T47D (cell line): ENCODE measurements around the gene DNAAF9.
A peak's percentile ranks its signal among the peaks of the same experiment; 100 is the strongest.
"Not testable (repeated sequence)": the region's sequence is repeated elsewhere in the genome, so short reads cannot be mapped to it uniquely, and the experiment has no call there.

ENCODE experiments used
- DNase-seq, 2 experiments: peaks; one replicate each; pipeline versions ENCODE4 v3.0.0 to v3.0.0-alpha.2; 2011 to 2012; ENCODE audit warnings: low read depth in 1 of 2, low spot score in 1 of 2
- JUND ChIP-seq: IDR thresholded peaks from 2 replicates; pipeline ENCODE4 v1.6.1; 2012; ENCODE audit warnings: low read depth
- in situ Hi-C: cut with HindIII; loops from 2 replicates; pipeline ENCODE4 v1.10.0; 2016; ENCODE audit warnings: low sequenced_read_pairs, low pct_unique_long_range_greater_than_20kb

The DNAAF9 gene

DNA sequence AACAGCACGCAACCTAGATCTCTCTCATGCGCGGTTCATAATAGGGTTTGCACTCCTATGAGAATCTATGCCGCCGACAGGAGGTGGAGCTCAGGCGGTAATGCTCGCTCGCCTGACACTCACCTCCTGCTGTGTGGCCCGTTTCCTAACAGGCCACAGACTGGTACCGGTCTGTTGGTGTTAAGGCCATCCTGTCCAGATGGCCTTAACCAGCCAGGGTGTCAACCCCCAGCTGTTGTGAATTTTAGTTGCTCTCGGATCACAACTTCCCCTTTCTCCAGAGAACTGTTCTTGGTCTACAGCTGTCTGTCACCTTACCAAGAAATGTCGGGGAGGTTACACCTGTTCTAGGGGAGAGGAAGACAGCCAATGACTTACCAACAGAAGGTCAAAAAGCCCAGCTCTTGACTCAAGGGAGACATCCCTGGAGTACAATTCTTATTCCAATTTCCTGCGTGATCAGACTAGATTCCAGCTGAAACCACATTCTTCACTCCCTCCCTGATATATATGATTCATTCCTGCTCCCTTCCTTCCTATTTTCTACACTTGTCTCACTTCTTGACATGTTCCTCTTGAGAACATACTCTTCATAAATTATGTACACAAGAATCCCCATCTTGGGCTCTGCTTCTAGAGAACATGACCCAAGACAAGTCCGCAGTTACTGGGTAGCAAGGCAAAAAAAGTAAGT, 23.1 kb upstream of the DNAAF9 start:
- in situ Hi-C loops: no loop called here
- DNase-seq: no peak
- no peak for TF ChIP-seq JUND

DNA sequence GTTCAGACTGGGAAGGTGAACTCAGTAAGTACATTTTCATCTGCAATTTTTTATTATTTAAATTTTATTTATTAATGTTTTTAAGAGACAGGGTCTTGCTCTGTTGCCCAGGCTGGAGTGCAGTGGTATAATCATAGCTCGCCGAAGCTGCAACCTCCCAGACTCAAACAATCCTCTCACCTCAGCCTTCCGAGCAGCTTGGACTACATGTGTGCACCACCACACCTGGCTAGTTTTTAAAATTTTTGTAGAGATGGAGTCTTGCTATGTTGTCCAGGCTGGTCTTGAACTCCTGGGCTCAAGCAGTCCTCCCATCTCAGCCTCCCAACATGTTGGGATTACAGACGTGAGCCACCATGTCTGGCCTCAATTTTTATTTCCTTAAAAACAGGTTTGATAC, 19.3 kb upstream of the DNAAF9 start:
- in situ Hi-C loops, DNase-seq: not testable (repeated sequence)

DNA sequence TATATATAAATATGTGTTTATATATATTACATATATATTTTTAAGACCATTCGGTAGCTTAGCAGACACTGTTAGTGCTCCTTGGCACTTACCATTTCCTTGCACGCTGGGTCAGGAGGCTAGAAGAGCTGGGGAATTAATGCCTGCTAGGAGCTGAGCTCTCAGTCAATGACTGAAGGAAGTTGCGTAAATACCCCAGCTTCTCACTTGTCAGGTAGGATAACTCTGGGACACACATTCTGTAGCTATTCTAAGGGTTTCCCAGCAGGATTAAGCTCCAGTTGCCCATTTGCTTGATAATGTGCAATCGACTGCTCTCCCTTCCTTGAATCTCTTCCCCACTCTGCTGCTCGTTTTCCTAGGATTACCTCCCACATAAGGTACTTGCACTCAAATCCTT, 15.7 kb upstream of the DNAAF9 start:
- no peak for DNase-seq
- no peak for TF ChIP-seq JUND
- in situ Hi-C loops: no loop called here

DNA sequence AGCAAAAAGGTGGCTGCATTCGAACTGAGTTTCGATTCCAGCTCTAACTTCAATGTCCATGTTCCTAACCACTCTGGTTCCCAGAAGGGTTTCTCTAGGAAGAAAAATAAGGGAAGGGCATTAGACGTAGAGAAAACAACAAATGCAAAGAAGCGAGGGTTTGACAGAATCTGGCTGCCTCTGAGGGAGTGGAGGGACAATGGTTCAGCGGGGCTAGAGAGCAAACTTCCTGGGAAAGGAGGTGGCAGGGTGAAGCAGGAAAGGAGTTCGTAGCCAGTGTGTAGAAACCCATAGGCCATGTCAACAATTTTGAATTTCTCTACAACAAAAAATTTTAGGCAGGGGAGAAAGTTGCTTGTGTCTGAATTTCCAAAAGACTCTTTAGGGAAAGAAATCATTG, 14.5 kb upstream of the DNAAF9 start:
- in situ Hi-C loops: no loop called here
- no peak for TF ChIP-seq JUND
- DNase-seq: no peak

DNA sequence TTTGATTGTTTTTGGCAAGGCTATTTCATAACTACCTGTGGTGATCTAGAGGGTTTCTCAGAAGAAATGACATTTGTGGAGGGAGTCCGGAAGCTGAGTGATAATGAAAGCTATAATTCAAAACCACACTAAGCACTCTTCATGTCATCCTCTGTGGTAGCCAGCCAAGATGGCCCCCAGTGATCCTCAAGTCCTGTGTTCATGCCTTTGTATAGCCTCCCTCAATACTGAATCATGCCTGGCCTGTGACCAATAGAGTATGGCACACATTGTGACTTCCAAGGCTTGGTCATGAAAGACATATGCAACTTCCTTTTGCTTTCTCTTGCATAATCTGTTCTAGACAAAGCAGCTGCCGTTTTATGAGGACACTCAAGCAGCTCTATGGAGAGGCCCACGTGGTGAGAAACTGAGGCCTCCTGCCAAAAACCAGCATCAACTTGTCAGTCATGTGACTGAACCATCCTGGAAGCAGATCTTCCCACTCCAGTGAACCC, 12.8 kb upstream of the DNAAF9 start:
- TF ChIP-seq JUND: no peak
- DNase-seq: peak in 1 of 2 experiments; percentile 9
- in situ Hi-C loops: no loop called here

DNA sequence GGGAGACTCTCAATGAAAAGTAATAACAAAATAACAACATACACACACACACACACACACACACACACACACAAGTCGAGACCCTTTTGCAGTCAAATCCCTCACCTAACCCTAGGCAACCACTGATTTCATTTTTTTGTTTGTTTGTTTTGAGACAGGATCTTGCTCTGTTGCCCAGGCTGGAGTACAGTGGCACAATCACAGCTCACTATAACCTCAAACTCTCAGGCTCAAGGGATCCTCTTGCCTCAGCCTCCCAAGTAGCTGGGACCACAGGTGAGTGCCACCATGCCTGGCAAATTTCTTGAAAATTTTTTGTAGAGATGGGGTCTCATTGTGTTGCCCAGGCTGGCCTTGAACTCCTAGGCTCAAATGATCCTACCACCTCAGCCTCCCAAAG, 10.7 kb upstream of the DNAAF9 start:
- in situ Hi-C loops, DNase-seq: not testable (repeated sequence)

DNA sequence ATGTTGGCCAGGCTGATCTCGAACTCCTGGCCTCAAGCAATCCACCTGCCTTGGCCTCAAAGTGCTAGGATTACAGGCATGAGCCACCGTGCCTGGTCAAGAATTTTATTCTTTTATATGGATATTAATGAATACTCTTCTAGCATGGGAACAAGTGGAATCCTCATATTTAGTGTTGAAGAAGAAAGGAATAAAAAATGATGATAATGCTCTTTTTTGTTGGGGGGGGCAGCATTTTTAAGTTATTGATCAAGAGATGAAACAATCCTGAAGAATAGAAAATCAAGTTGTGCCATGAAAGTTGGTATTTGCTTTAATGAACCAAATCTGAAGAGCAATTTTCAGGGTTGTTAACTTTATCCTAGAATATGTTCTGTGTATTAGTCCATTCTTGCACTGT, 6.7 kb upstream of the DNAAF9 start:
- in situ Hi-C loops: no loop called here
- TF ChIP-seq JUND: no peak
- DNase-seq: no peak

DNA sequence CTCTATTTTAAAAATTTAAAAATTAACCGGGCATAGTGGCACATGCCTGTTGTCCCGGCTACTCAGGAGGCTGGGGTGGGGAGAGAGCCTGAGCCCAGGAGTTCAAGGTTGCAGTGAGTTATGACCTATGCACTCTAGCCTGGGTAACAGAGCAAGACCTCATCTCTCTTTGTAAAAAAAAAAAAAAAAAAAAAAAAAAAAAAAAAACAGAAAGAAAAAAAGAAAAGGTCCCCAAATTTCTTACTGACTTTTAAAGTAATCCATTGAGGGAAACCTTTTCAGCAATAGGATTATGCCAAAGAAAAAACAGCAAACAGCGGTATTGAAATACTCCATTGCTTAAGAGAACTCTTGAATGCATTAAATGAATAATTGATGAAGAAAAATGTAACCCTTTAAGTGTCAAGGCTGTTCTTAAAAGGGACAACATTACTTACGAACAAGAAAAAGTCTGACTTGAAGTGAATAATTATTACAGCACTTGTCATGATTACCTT, 6.0 kb upstream of the DNAAF9 start:
- DNase-seq: no peak
- in situ Hi-C loops: no loop called here
- no peak for TF ChIP-seq JUND

DNA sequence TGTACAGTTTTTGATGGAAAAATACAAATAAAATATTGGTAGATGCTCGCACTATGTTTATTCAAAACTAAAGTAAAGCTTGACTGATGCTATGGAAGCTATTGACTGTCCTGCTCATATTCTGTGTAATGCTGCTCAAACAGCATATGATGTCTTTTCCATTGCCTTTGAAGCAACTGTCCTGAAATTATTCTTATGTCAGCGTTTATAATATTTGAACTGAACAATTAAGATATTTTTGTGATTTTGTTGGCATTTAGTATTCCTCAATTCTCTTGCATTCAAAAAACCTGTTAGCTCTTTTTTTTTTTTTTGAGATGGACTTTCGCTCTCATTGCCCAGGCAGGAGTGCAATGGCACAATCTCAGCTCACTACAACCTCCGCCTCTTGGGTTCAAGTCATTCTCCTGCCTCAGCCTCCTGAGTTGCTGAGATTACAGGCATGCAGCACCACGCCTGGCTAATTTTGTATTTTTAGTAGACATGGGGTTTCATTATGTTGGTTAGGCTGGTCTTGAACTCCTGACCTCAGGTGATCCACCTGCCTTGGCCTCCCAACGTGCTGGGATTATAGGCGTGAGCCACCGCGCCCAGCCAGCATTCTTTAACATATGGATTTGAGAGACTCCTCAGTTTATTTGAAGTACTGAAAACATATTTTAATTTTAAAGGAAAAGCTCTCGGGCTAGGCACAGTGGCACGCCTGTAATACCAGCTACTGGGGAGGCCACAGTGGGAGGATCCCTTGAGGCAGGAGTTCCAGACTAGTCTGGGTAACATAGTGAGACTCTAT, 5.3 kb upstream of the DNAAF9 start:
- TF ChIP-seq JUND: no peak
- in situ Hi-C loops: no loop called here
- no peak for DNase-seq

DNA sequence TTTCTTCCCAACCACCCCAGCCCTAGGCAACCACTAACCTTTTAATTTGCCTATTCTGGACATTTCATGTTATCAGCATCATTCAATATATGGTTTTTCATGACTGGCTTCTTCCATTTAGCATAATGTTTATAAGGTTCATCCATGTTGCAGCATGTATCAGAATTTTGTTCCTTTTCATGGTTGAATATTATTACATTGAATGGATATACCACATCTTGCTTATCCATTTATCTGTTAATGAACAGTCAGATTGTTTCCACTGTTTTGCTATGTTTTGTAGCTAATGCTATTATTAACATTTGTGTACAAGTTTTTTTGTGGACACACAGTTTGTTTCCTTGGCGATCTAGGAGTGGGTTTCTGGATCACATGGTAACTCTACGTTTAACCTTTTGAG, 3.0 kb upstream of the DNAAF9 start:
- DNase-seq: no peak
- TF ChIP-seq JUND: no peak
- in situ Hi-C loops: no loop called here

DNA sequence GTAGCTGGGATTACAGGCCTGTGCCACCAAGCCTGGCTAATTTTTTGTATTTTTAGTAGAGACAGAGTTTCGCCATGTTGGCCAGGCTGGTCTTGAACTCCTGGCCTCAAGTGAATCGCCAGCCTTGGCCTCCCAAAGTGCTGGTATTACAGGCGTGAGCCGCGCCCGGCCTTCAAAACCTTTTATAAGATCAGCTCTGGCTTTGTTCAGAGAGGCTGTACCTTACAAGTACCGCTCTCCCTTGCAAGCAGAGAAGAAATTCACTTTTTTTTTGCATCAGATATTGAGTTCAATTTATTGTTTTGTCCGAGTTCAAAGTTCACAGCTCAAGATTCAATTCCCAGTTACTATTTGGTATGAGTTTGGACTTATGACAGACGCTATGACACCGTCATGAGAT, 1.9 kb upstream of the DNAAF9 start:
- no peak for DNase-seq
- in situ Hi-C loops: no loop called here
- no peak for TF ChIP-seq JUND

DNA sequence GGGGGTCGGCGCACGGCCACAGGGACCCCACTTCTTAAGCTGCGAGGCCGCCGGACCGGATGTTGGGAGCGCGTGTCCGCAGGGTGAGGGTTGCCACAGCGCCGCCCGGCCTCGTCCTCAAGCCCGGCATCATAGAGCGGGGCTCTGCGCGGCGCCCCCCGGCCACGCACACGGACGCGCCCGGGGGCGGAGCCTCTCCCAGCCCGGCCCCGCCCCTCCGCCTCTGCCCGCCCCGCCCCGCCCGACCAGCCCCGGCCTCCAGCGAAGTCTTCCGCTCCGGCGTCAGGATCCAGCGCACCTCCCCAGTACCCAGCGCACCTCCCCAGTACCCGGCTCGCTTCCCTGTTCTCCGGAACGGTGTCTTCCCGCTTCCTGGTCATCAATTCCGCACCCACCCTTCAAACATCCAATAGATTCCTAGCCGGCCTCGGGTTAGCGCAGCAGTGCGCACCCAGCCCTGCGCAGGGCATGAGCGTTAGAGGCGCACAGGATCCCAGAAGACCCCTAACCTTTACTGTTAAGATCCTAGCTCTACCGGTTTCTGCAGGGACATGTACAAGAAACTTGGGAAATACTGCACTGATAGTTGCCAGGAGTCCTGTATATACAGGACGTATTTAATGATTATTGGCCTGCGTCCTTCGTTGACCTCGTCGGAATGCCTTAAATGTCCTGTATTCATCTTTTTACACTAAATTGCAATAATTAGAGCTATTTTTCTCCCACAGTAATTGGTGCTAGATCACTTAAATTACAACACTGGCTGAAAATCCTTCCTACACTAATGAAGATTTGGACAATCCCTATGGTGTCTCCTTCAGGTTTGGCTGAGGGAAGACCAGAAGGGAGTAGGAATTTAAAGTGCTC, 535 bp upstream of the DNAAF9 start:
- no peak for TF ChIP-seq JUND
- DNase-seq: peak; percentile 83 to 85
- in situ Hi-C loops: no loop called here
